GM12878 (cell line): ENCODE data around the gene NUMB. TPM values are rescaled to one million over a fixed set of nuclear protein-coding genes. Genes with fewer than 3 reads are reported as not detected.

Source experiments
- ATAC-seq: fragments of 200-7000 bp; cut with Tn5 transposase; 3 replicates; pipeline ENCODE4 v1.9.1; 2020; ENCODE audit warnings: mild to moderate bottlenecking, moderate library complexity
- BruUV-seq: library from RNA; stranded (reverse); fragments of 400-500 nt; replicated peaks from 2 replicates; lab custom pipeline; 2021; lab: Mats Ljungman, UMichigan
- CTCF ChIA-PET: fragments of 300-600 bp; sonication (Branson Sonifier 250); formaldehyde crosslinking; extraction: SDS; loops from one replicate; lab custom pipeline; 2021; ENCODE audit warnings: inconsistent platforms; lab: Yijun Ruan, JAX
- POLR2A ChIA-PET: fragments of 350-600 bp; formaldehyde crosslinking; extraction: SDS; loops from one replicate; lab custom pipeline; 2021; ENCODE audit warnings: inconsistent platforms; lab: Charles Lee
- RAD21 ChIA-PET: fragments of 300-600 bp; sonication (Branson Sonifier 250); formaldehyde crosslinking; loops from one replicate; lab custom pipeline; 2023; ENCODE audit warnings: antibody characterized with exemption; ENCODE audit not compliant: unreplicated experiment; lab: Charles Lee
- SMC1A ChIA-PET: fragments of 300-600 bp; sonication (Branson Sonifier 250); formaldehyde crosslinking; loops from one replicate; lab custom pipeline; 2023; ENCODE audit not compliant: unreplicated experiment, uncharacterized antibody; lab: Charles Lee
- DNase-seq: peaks from one replicate; pipeline ENCODE4 v3.0.0-alpha.2; 2011; ENCODE audit warnings: low read depth, low spot score
- FAIRE-seq: peaks from 3 replicates; lab custom pipeline; 2011; peaks lifted over from hg19 to GRCh38; lab: Jason Lieb, UNC
- H2AFZ ChIP-seq: 2 replicates; pipeline ENCODE4 v1.6.0; 2011; ENCODE audit warnings: low read depth, low read length, control low read depth; ENCODE audit not compliant: control insufficient read depth
- H3K27ac ChIP-seq: 2 replicates; pipeline ENCODE4 v1.5.1; 2011; ENCODE audit warnings: control low read depth; ENCODE audit not compliant: control insufficient read depth, insufficient read depth
- H3K27me3 ChIP-seq, 2 experiments: replicated peaks in 1 of 2; 2 replicates each; pipeline versions ENCODE4 v1.6.0 to v1.6.1; 2011; ENCODE audit warnings: low read length in 1 of 2; ENCODE audit not compliant: control insufficient read depth in 2 of 2, insufficient read depth in 2 of 2
- H3K36me3 ChIP-seq, 2 experiments: 2 replicates each; pipeline ENCODE4 v1.5.1; 2011; ENCODE audit warnings: low read length in 1 of 2; ENCODE audit not compliant: control insufficient read depth in 2 of 2, insufficient read depth in 2 of 2
- H3K4me1 ChIP-seq: 2 replicates; pipeline ENCODE4 v1.6.1; 2011; ENCODE audit warnings: mild to moderate bottlenecking, low read length, moderate library complexity, mixed read lengths; ENCODE audit not compliant: control insufficient read depth, insufficient read depth
- H3K4me2 ChIP-seq: 2 replicates; pipeline ENCODE4 v1.6.0; 2011; ENCODE audit warnings: control low read depth; ENCODE audit not compliant: control insufficient read depth, insufficient read depth
- H3K4me3 ChIP-seq: fragments of 200-600 bp; sonication (generic); 2 replicates; pipeline ENCODE4 v1.5.1; 2016
- H3K79me2 ChIP-seq: 2 replicates; pipeline ENCODE4 v1.6.0; 2011; ENCODE audit warnings: low read length; ENCODE audit not compliant: control insufficient read depth, insufficient read depth
- H3K9ac ChIP-seq: 2 replicates; pipeline ENCODE4 v1.8.0; 2011; ENCODE audit warnings: low read length, control low read depth, mixed read lengths; ENCODE audit not compliant: control insufficient read depth, insufficient read depth
- H3K9me3 ChIP-seq: replicated peaks from 3 replicates; pipeline ENCODE4 v1.5.1; 2011; ENCODE audit warnings: mild to moderate bottlenecking, low read length; ENCODE audit not compliant: control insufficient read depth, insufficient read depth
- H4K20me1 ChIP-seq: 2 replicates; pipeline ENCODE4 v1.6.0; 2011; ENCODE audit not compliant: control insufficient read depth, insufficient read depth
- ASH2L ChIP-seq: fragments of 300-600, 200-600 bp; sonication (generic); IDR thresholded peaks from 2 replicates; pipeline ENCODE4 v1.6.1; 2017; ENCODE audit warnings: low read depth, mild to moderate bottlenecking, borderline replicate concordance
- BCL11A ChIP-seq: IDR thresholded peaks from 2 replicates; pipeline ENCODE4 v1.6.1; 2011; ENCODE audit warnings: low read depth, low read length
- CBFB ChIP-seq: IDR thresholded peaks from 2 replicates; pipeline ENCODE4 v1.6.1; 2016; ENCODE audit warnings: antibody characterized with exemption, low read depth
- CEBPB ChIP-seq, 2 experiments: fragments of 150-350 bp in 1 of 2; IDR thresholded peaks; 2 replicates each; pipeline ENCODE4 v1.6.1; 2012 to 2014; ENCODE audit warnings: low read depth in 2 of 2, low read length in 2 of 2, borderline replicate concordance in 1 of 2, inconsistent platforms in 1 of 2
- CREB1 ChIP-seq: IDR thresholded peaks from 2 replicates; pipeline ENCODE4 v1.6.1; 2012; ENCODE audit warnings: low read depth, mild to moderate bottlenecking, inconsistent platforms
- MTA2 ChIP-seq: fragments of 450-650 bp; IDR thresholded peaks from 2 replicates; pipeline ENCODE4 v1.6.1; 2016; ENCODE audit warnings: low read depth, mild to moderate bottlenecking, moderate library complexity
- NFIC ChIP-seq: IDR thresholded peaks from 2 replicates; pipeline ENCODE4 v1.6.1; 2012; ENCODE audit warnings: low read depth, mild to moderate bottlenecking, inconsistent platforms, low read length, moderate library complexity
- NFXL1 ChIP-seq: fragments of 450-650 bp; IDR thresholded peaks from 2 replicates; pipeline ENCODE4 v1.6.1; 2017; ENCODE audit warnings: antibody characterized with exemption, mild to moderate bottlenecking, borderline replicate concordance
- PAX5 ChIP-seq: IDR thresholded peaks from 2 replicates; pipeline ENCODE4 v1.6.1; 2011; ENCODE audit warnings: low read depth, low read length, borderline replicate concordance
- RFX5 ChIP-seq: IDR thresholded peaks from 2 replicates; pipeline ENCODE4 v1.6.1; 2011; ENCODE audit warnings: low read depth, low read length, improper control_type of control experiment
- SMAD1 ChIP-seq: fragments of 450-650 bp; IDR thresholded peaks from 2 replicates; pipeline ENCODE4 v1.6.1; 2018; ENCODE audit warnings: mild to moderate bottlenecking, low read depth; ENCODE audit not compliant: partially characterized antibody
- SUZ12 ChIP-seq: fragments of 200-600 bp; sonication (generic); IDR thresholded peaks from one replicate; pipeline ENCODE4 v1.6.1; 2018; ENCODE audit warnings: antibody characterized with exemption, mild to moderate bottlenecking; ENCODE audit not compliant: unreplicated experiment
- TBL1XR1 ChIP-seq: IDR thresholded peaks from 2 replicates; pipeline ENCODE4 v1.6.1; 2012; ENCODE audit warnings: low read depth, low read length, improper control_type of control experiment
- in situ Hi-C: fragments of 300-500 bp; cut with MboI; formaldehyde crosslinking; loops from 9 replicates; pipeline ENCODE4 v1.14.3; 2018; ENCODE audit warnings: mixed read lengths
- intact Hi-C: fragments of 100-400 bp; cut with micrococcal nuclease; formaldehyde crosslinking; loops from one replicate; pipeline ENCODE4 v1.14.2; 2022; ENCODE audit not compliant: unreplicated experiment
- polyA plus RNA-seq, 11 experiments: library from polyadenylated mRNA; depleted of rRNA in 4 of 11; unstranded in 6 of 11; stranded (reverse) in 5 of 11; fragments of >200 nt; fragmentation: Nextera tagmentation in 4 of 11; fragmentation: Illumina TruSeq in 1 of 11; extraction: Ambion mirVana in 4 of 11; extraction: Trizol in 1 of 11; gene quantifications; 1 replicate in 1 of 11; 2 replicates in 10 of 11; pipeline versions ENCODE4 v1.2.1 to v1.2.3, GENCODE V29; 2011 to 2016; ENCODE audit warnings: inconsistent platforms in 2 of 11, missing spikeins in 2 of 11, low read depth in 1 of 11
- total RNA-seq, 4 experiments: library from RNA; depleted of rRNA in 3 of 4; stranded (reverse); fragments of >200 nt in 3 of 4; fragmentation: Illumina TruSeq in 1 of 4; extraction: Trizol in 1 of 4; gene quantifications; 2 replicates each; pipeline versions ENCODE4 v1.2.1 to v1.2.3, GENCODE V29; 2013 to 2021
- TF ChIP-seq, protein P1 (sequence below), 3 experiments: IDR thresholded peaks in 2 of 3; conservative IDR thresholded peaks in 1 of 3; 2 replicates each; pipeline ENCODE4 v1.5.1; 2011; ENCODE audit warnings: low read depth in 3 of 3, low read length in 3 of 3, mild to moderate bottlenecking in 3 of 3, control low read depth in 2 of 3, moderate library complexity in 2 of 3, inconsistent platforms in 1 of 3, mixed read lengths in 1 of 3; ENCODE audit not compliant: control insufficient read depth in 2 of 3, insufficient read depth in 1 of 3; ENCODE audit errors: extremely low read depth in 1 of 3
- TF ChIP-seq, protein P2 (sequence below): fragments of 150-350 bp; IDR thresholded peaks from 2 replicates; pipeline ENCODE4 v1.6.1; 2014; ENCODE audit warnings: mild to moderate bottlenecking, low read depth, low read length
- TF ChIP-seq, protein P3 (sequence below): fragments of 450-650 bp; IDR thresholded peaks from 2 replicates; pipeline ENCODE4 v1.6.1; 2017; ENCODE audit warnings: low read depth, mild to moderate bottlenecking, moderate library complexity
- TF ChIP-seq, protein P4 (sequence below): fragments of 450-650 bp; formaldehyde crosslinking; IDR thresholded peaks from 2 replicates; pipeline ENCODE4 v1.4.0; 2022; ENCODE audit warnings: mild to moderate bottlenecking, moderate library complexity

NUMB gene
- total and polyA plus RNA-seq, 10 of the 15 experiments (the other 5 are each of a cell fraction or from before 2014, with no cell fraction given), result 22.0 to 147 (median 48.9) TPM

DNA sequence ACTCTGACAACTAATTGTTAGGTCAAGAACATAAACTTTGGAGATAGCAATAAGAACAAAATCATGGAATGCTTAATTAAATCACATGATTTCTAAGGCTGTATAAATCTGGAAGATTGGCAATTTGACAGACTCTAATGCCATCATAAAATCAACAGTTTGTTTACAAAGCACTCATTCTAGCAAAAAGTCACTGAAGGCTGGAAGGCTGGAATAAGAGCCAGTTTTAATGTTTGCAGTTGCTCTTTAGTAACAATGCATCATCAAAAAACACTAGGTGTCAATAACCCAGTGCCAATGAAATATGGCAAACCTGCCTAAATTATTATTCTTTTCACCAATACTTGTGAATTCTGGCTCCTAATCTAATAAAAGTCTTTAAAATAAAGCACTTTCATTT, 65.0 kb downstream of the NUMB start:
- POLR2A ChIA-PET, result no interaction called here
- no peak for ATAC-seq
- Histone ChIP-seq H3K36me3 (no peaks in the 10 kb centered on the region), H3K79me2 (no peaks in the 10 kb centered on the region), H3K4me2 (no peak overlapping the region), H3K9me3 (no peaks in the 10 kb centered on the region; the same call in 2 of the 3 replicates), H3K9ac (no peak overlapping the region), H3K27ac (no peak overlapping the region), H3K27me3 (no peaks in the 10 kb centered on the region), H2AFZ (no peak overlapping the region), H4K20me1 (no peaks in the 10 kb centered on the region), H3K4me1 (peaks cover 16% of the 10 kb centered on the region), H3K4me3 (no peak overlapping the region)
- no peak for DNase-seq
- in situ Hi-C loops (no loop called here), intact Hi-C loops (no loop called here)
- CTCF ChIA-PET, result interaction anchor here (0.6 to 2.1 kb wide), 2 partner anchors 9 to 220 kb away, joined by 3 to 7 read pairs; no protein-coding TSS in a partner anchor
- RAD21 ChIA-PET, result interaction anchor here (0.9 to 1.2 kb wide), 2 partner anchors 79 to 217 kb away, joined by 3 to 4 read pairs; no protein-coding TSS in a partner anchor
- SMC1A ChIA-PET, result interaction anchor here (0.8 to 4.1 kb wide), 2 partner anchors 8 to 9 kb away, joined by 3 to 30 read pairs; no protein-coding TSS in a partner anchor
- no TSS peak for BruUV-seq
- FAIRE-seq, result no peak
- TF ChIP-seq CREB1 (no peak), TBL1XR1 (no peak), CBFB (no peak), MTA2 (no peak), SMAD1 (no peak), PAX5 (no peak), CEBPB (IDR thresholded peaks at IDR 0.05; ENCODE audit: borderline replicate concordance in 1 of 2, low read depth in 2 of 2, low read length in 2 of 2) (no peak), RFX5 (no peak), NFXL1 (no peak), BCL11A (no peak), ASH2L (no peak), NFIC (no peak), SUZ12 (no peak)
- TF ChIP-seq, protein P1, sequence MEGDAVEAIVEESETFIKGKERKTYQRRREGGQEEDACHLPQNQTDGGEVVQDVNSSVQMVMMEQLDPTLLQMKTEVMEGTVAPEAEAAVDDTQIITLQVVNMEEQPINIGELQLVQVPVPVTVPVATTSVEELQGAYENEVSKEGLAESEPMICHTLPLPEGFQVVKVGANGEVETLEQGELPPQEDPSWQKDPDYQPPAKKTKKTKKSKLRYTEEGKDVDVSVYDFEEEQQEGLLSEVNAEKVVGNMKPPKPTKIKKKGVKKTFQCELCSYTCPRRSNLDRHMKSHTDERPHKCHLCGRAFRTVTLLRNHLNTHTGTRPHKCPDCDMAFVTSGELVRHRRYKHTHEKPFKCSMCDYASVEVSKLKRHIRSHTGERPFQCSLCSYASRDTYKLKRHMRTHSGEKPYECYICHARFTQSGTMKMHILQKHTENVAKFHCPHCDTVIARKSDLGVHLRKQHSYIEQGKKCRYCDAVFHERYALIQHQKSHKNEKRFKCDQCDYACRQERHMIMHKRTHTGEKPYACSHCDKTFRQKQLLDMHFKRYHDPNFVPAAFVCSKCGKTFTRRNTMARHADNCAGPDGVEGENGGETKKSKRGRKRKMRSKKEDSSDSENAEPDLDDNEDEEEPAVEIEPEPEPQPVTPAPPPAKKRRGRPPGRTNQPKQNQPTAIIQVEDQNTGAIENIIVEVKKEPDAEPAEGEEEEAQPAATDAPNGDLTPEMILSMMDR (IDR thresholded peaks at IDR 0.05 in 2 of 3, conservative IDR thresholded peaks at IDR 0.05 in 1 of 3; ENCODE audit: control insufficient read depth in 2 of 3, extremely low read depth in 1 of 3, insufficient read depth in 1 of 3, low read depth in 3 of 3, low read length in 3 of 3), result no peak
- TF ChIP-seq, protein P2, sequence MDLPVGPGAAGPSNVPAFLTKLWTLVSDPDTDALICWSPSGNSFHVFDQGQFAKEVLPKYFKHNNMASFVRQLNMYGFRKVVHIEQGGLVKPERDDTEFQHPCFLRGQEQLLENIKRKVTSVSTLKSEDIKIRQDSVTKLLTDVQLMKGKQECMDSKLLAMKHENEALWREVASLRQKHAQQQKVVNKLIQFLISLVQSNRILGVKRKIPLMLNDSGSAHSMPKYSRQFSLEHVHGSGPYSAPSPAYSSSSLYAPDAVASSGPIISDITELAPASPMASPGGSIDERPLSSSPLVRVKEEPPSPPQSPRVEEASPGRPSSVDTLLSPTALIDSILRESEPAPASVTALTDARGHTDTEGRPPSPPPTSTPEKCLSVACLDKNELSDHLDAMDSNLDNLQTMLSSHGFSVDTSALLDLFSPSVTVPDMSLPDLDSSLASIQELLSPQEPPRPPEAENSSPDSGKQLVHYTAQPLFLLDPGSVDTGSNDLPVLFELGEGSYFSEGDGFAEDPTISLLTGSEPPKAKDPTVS, result no peak
- TF ChIP-seq, protein P3, sequence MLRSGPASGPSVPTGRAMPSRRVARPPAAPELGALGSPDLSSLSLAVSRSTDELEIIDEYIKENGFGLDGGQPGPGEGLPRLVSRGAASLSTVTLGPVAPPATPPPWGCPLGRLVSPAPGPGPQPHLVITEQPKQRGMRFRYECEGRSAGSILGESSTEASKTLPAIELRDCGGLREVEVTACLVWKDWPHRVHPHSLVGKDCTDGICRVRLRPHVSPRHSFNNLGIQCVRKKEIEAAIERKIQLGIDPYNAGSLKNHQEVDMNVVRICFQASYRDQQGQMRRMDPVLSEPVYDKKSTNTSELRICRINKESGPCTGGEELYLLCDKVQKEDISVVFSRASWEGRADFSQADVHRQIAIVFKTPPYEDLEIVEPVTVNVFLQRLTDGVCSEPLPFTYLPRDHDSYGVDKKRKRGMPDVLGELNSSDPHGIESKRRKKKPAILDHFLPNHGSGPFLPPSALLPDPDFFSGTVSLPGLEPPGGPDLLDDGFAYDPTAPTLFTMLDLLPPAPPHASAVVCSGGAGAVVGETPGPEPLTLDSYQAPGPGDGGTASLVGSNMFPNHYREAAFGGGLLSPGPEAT, result no peak
- TF ChIP-seq, protein P4, sequence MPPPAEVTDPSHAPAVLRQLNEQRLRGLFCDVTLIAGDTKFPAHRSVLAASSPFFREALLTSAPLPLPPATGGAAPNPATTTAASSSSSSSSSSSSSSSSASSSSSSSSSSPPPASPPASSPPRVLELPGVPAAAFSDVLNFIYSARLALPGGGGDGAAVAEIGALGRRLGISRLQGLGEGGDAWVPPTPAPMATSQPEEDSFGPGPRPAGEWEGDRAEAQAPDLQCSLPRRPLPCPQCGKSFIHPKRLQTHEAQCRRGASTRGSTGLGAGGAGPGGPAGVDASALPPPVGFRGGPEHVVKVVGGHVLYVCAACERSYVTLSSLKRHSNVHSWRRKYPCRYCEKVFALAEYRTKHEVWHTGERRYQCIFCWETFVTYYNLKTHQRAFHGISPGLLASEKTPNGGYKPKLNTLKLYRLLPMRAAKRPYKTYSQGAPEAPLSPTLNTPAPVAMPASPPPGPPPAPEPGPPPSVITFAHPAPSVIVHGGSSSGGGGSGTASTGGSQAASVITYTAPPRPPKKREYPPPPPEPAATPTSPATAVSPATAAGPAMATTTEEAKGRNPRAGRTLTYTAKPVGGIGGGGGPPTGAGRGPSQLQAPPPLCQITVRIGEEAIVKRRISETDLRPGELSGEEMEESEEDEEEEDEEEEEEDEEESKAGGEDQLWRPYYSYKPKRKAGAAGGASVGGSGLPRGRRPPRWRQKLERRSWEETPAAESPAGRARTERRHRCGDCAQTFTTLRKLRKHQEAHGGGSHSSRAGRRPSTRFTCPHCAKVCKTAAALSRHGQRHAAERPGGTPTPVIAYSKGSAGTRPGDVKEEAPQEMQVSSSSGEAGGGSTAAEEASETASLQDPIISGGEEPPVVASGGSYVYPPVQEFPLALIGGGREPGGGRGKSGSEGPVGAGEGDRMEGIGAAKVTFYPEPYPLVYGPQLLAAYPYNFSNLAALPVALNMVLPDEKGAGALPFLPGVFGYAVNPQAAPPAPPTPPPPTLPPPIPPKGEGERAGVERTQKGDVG (CRISPR knock-in tag), result no peak
